ENCODE measurements around the gene WASF2.
"Not testable (repeated sequence)": the region's sequence is repeated elsewhere in the genome, so short reads cannot be mapped to it uniquely, and the experiment has no call there.

The WASF2 gene

DNA sequence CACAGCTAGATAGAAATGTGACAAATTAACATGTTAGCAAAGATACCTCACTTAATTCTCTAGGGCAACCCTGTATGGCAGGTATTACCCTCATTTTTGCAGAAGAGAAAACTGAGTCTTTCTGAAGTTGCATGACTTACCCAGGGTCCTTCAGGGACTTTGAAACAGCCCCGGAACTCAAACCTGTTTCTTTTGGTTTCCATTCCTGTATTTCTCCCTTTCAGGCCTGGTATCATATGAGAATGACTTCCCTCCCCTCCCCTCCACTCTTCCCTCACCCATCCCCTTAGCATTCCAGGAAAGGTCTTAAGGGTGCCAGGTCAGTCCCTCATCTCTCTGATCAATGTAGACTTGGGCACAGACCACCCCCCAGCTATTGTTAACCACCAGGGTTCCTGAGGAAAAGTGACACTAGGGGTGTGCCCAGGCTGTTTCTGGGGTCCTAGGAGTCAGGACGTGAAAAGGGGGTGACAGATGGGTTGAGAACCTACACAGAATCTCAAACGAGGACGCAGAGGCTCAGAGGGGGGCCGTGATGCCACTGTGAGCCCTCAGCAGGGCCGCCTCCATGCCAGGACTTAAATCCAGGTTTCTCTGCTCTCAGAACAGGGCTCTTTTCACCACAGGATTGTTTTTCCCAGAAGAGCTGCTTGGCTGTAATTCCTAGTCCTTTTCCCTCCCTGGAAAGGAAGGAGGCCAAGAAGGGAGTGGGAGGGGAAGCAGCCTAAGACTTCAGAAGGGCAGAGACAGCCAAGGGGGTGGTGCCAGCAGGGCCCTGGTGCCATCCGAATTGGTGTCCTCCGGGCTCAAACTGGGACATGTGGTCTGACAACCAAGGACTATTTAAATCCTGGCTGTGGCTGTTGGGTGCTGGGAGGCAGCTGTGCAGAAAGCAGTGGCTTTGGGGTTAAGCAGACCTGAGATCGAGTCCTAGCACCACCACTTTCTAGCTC, 2.1 kb upstream of the WASF2 start:
- DNase-seq = no peak

DNA sequence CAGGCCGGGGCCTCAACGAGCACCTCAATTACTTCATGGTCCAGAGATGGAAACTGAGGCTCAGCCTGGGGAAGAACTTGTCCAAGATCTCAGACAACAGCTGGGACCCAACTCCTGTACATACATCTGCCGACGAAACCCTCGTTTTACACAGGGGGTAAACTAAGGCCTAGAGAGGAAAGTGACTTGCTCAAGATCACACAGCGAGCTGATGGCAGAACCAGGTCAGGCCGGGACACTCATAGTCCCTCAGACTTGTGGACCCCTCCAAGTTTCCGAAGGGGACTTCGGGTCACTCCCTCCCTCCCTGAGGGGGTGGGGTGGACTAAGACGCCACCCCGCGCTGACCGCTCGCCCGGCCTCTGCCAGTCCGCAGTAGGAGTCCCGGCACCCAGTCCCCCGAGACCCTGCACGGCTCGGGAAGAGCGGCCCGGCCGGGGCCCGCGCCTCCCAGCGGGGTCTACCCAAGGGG, 430 bp downstream of the WASF2 start:
- DNase-seq = no peak

DNA sequence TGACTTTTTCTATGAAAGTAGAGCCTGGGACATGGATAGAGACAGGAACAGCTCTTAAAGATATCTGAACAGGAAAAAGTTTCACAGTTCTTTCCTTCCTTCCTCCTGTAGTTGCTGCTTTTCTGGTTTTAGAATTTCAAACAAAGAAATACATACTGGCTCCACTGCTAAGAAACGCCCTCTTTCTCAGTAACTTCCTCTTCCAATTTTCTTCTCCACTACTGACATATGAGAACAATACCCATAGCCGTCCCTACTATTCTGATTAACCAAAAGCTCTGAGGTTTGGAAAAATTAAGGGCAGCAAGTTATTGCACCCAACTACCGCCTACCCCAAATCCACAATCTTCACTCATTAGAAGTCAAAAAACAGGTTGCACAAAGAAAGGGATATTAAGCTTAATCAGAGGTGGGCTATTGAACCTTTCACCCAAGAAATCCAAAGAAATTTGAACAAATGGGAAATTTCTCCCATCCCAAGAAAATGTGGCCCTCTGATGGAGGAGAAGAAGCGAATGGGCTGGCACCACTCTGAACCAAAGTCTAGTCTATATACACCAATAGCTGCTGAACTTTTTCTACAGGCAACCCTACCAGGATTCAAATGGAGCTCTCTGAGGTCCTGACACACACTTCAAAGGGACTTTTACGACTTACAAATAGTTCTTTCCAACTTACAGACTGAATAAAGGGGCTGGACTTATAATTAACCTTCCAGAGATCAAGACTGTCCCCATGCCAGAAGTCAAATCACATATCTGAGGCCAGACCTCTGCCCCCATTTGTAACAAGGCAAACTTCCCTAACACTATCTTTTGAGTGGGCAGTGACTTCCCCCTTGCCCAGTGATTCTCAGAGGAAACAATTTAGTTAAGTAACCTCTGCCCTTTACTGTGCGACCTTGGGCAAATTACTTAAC, 1.7 kb downstream of the WASF2 start:
- no peak for DNase-seq

DNA sequence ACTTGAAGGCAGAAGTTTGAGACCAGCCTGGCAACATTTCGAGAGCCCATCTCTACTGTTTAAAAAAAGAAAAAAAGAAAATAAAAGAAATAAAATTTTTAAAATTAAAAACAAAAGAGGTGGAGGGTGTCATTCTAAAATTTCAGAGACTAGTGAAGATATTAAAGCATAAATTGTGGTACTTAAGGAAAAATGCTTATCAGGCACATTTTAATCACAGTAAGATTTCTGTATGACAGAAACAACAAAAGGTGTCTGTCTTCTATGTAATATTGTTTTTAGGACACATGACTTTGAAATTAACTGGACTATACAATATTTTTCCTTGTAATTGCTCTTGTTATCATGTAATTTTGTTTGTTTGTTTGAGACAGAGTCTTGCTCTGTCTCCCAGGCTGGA, 4.6 kb downstream of the WASF2 start:
- no peak for DNase-seq

DNA sequence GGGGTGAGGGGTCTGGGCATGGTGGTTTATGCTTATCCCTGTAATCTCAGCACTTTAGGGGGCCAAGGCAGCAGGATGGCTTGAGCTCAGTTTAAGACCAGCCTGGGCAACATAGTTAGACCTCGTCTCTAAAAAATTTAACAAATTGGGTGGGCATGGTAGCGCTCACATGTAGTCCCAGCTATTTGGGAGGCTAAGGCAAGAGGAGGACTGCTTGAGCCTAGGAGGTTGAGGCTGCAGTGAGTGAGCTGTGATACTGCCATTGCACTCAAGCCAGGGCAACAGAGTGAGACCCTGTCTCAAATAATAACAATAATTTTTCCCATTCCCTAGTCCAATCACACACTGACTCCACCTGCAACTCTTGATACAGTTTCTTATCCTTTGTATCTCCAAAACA, 6.3 kb downstream of the WASF2 start:
- DNase-seq = no peak

DNA sequence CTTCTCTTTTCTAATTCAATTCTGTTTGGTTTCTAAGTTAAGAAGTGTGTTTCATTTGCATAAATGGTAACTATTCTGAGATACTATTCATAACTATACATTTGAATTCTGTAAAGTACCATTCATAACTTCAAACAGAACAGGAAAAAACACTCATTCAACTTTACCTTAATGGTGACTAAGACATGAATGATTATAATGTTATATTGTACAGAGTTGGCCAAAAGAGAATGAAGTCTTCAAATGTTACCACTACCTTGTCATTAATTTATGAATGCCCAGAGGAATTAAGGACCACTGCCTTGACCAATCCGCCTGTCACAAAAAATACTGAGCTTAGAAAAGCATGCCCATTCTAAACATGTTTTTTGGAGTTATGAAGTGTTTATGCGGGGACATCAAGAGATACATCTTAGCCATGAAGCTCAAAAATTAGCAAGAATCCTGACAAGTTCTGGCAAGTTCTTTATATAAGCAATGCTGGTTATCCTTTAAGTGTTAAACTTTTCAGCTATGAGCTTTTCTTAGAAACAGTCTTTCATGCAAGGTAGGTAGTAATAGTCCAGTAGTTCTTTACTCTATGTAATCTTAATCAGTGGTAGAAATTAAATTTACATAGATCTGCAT, 7.9 kb downstream of the WASF2 start:
- no peak for DNase-seq

DNA sequence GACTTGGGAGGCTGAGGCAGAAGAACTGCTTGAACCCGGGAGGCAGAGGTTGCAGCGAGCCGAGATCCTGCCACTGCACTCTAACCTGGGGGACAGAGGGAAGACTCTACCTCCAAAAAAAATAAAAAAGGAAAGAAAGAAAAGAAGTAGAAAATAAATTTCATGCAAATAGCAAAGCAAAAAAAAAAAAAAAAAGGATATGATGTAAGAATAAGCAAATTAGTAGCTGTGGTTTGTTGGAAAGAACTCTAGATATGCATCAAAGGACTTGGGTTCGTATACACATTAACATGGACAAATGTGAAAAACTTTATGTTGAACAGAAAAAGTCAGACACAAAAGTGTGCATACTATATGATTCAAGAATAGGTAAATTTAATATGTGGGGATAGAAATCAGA, 11.9 kb downstream of the WASF2 start:
- no peak for DNase-seq

DNA sequence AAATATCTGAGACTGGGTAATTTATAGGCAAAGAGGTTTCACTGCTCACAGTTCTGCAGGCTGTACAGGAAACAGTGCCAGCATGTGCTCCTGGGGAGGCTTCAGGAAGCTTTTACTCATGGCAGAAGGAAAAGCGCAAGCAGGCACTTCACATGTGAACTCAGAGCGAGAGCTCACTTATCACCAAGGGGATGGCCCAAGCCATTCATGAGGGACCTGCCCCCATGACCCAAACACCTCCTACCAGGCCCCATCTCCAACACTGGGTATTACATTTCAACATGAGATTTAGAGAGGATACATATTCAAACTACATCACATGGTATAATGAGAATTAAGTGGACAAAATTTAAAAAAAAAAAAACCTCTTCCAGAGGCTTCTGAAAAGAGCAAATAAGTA, 13.7 kb downstream of the WASF2 start:
- no peak for DNase-seq

DNA sequence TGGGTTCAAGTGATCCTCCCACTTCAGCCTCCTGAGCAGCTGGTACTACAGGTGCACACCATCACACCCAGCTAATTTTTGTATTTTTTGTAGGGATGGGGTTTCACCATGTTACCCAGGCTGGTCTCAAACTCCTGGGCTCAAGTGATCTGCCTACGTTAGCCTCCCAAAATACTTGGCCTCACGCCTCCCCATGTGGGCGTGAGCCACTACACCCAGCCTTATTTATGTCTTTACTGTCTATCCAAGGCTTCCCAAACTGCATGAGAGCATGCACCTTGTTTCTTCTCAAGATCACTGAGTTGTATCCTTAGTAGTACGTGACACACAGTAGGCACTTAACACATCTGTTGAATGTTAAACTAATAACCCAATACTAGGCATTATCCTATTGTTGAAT, 14.2 kb downstream of the WASF2 start:
- no peak for DNase-seq

DNA sequence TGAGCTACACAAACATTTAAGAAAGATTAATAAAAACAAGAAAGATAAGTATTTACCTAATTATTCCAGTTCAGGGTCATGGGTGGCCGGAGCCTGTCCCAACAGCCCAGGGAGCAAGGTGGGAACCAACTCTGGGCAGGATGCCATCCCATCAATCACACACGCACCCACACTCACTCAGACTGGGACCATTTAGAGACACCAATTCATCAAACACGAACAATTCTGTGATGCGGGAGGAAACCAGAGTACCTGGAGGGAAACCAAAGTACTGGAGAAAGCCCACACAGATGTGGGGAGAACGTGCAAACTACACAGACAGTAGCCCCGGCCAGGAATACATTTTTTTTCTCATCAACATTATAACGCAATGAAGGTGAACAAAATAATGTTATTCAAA, 16.2 kb downstream of the WASF2 start:
- DNase-seq = no peak

DNA sequence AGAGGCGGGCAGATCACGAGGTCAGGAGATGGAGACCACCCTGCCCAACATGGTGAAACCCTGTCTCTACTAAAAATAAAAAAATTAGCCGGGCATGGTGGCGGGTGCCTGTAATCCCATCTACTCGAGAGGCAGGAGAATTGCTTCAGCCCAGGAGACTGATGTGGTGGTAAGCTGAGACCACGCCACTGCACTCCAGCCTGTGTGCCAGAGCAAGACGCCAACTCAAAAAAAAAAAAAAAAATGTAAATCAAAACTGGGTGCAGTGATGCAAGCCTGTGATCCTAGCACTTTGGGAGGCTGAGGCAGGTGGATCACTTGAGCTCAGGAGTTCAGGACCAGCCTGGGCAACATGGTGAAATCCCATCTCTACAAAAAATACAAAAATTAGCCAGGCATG, 17.9 kb downstream of the WASF2 start:
- not testable (repeated sequence) for DNase-seq

DNA sequence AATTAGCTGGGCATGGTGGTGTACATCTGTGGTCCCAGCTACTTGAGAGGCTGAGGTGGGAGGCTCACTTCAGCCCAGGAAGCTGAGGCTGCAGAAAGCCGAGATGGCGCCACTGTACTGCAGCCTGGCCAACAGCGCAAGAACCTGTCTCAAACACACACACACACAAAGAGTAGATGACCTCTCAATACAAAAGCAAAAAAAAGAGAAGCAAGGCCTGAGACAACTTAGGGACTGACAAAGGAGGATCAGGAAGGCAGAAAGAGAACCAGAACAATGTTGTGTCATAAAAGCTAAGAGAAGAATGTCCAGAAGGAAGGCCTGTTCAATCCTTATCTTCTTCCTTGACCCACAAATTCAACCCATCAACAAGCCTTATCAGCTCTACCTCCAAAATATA, 18.5 kb downstream of the WASF2 start:
- no peak for DNase-seq

DNA sequence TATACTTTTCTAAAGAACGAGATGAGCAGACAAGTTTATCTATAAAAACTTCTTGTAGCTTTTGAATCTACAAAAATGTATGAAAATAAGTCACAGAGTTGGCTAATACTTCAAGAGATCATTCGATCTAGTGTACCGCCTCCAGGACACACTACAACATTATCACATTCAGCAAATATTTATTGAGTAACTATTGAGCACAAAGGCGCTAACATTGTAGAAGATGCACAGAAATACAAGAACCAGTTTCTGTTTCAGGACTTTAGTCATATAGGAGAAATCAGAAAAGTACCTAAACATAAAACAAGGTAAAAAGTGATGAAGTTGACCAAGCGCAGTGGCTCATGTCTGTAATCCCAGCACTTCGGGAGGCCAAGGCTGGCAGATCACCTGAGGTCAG, 20.6 kb downstream of the WASF2 start:
- no peak for DNase-seq

DNA sequence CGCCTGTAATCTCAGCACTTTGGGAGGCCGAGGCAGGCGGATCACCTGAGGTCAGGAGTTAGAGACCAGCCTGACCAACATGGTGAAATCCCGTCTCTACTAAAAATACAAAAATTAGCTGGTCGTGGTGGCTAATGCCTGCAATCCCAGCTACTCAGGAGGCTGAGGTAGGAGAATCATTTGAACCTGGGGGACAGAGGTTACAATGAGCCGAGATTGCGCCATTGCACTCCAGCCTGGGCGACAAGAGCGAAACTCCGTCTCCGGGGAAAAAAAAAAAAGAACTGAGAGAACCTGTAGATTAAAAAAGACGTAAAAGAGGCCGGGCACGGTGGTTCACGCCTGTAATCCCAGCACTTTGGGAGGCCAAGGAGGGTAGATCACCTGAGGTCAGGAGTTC, 21.6 kb downstream of the WASF2 start:
- DNase-seq = not testable (repeated sequence)

DNA sequence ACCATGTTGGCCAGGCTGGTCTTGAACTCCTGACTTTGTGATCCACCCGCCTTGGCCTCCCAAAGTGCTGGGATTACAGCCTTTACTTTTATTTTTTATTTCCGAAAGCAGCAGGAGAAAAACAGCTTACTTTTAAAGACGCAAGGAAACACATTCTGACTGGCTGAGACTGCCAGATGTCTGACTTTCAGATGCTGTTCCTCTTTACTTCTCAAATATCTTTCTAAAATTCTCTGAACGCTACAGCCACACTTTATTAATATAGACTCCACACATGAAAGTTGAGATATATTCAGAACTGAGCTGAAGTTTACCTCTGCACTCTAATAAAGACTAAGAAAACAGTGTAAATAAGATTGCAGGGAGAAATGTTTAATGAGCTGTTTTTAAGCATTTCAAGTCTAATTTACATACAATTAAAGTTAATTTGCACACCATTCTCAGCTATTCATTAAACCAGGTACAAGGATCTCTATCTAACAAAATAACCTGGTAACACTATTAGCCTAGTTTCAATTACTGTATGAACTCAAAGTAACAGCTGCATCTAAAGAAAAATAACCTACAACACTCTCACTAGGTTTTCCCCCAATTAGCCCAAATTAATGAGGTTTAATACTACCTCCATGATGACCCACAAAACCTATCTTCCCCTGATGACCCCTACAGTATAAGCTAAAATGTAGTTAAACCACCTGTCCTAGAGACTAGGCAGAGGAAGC, 24.9 kb downstream of the WASF2 start:
- DNase-seq = no peak

DNA sequence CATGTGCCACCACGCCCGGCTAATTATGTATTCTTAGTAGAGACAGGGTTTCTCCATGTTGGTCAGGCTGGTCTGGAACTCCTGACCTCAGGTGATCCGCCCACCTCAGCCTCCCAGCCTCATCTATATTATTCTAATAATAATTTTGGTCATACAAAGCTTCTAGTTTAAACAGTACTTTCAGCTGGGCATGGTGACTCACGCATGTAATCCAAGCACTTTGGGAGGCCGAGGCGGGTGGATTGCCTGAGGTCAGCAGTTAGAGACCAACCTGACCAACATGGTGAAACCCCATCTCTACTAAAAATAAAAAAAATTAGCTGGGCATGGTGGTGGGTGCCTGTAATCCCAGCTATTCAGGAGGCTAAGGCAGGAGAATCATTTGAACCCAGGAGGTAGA, 26.1 kb downstream of the WASF2 start:
- DNase-seq = not testable (repeated sequence)

DNA sequence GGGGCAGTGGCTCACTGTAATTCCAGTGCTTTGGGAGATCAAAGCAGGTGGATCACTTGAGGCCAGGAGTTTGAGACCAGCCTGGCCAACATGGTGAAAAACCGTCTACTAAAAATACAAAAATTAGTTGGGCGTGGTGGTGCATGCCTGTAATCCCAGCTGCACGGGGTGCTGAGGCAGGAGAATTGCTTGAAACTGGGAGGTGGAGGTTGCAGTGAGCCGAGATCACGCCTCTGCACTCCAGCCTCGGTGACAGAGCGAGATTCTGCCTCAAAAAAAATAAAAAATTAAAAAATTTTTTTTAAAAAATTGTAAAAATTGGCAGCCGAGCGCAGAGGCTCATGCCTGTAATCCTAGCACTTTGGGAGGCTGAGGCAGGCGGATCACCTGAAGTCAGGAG, 31.4 kb downstream of the WASF2 start:
- DNase-seq = not testable (repeated sequence)

DNA sequence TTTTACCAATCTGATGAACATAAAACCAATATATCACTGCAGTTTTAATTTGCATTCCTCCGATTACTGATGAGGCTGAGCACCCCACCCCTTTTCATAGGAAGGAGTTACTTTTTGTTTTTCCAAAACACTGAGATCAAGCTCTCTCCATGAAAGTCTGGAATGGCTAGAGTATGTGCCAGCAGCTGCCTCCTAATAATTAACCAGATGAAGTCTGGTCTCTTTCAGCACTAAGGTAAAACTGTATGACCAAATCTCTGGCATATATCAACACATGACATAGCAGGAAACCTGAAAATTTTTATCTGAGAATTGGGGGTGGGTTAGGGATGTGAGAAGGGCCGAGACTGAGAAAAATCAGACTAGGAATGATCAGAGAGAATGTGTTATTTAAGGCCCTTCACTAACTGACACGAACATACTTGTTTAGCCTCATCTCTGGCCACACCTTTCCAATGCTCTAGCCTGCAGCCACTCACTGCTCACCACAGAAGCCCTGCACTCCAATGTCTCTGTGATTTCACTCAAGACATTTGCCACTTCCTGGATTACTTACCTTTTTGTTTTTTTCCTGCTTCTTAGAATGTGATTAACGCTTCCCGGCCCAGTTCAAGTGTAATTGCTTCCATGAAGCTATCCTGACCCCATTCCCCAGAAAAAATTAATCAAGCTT, 34.7 kb downstream of the WASF2 start:
- DNase-seq = no peak

DNA sequence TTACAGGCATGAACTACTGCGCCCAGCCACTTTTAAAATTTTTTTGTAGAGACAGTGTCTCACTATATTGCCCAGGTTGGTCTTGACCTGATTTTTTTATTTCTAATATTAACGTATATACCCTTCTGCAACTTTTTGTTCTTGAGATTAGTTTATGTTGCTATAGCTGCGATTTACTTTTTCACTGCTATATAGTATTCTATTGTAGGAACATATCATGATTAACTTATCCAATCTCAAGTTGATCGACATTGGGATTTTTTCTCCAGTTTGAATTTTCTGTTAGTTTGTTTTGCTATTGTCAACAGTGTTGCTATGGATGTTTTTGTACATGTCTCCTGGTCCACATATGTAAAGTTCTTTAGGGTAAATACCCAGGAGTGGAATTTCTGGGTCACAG, 35.4 kb downstream of the WASF2 start:
- DNase-seq = no peak

DNA sequence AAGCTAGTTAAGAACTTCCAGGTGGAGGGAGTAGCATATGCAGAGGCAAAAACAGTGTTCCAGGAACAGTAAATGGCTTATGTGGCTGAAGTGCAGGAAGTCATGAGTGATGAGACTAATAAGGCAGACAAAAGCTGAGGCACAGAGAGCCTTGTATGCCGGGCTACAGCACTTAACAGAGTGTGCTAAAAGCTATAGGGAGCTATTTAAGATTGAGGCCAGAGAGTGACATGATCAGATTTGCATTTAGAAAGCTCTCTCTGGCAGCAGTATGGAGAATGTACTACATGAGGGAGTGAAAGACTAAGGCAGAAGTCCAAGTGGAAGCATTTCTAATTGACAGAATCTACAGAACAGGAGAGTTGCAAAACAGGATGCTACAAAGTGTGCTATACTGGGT, 38.6 kb downstream of the WASF2 start:
- DNase-seq = no peak

DNA sequence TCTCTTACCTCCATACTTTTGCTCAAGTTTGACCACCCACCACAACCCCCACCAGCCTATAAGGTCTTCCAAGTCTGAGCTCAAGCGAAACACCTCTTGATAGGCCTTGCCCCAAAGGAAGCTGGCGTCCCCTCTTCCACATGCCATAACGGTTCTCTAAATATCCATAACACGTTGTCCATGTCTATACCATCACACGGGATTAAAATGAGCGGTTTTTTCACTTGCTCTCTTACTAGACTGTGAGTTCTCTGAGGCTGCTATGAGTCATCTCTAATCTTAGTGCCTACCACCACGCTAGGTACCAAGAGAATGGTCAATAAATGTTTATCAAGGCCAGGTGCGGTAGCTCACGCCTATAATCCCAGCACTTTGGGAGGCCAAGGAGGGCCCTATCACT, 41.0 kb downstream of the WASF2 start:
- DNase-seq = no peak

DNA sequence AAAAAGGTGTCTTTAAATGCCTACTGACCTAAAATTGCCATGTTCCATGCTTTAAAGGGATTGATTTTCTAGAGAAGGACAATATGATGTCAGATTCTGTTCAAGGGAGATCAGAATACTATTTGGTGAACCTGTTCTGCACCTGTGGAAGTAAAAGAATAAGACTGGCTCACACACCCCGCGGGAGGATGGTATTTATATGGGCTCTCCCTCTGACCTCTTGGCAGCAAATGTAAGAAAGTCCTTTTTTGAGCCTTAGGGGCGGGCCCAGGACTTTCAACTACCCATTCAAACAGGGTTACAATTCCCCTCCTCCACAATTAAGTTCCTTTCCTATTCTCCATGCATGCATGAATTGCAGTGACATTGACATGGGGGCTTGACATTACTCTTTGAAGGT, 42.1 kb downstream of the WASF2 start:
- no peak for DNase-seq
